Measurements from ENCODE around the gene DRD2.

The DRD2 gene

DNA sequence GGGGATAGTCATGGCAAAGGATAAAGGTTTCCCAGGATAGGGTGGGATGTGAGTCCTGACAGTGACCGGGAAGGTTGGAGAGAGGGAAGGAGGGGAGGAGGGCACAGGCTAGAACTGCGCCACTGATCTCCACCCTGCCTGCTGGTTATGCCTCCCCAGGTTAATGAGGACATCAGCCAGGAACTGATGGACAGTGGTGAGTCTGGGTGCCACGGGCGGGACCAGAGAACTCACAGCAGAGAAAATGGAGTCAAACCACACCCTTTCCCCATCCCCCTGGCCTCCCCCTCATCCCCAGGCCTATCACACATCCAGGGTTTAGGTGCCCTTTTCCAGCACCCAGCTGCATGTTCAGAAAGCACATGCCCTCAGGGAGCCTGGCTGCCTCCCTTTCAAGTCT is 77.4 kb downstream of the DRD2 start:
- no peaks in the 10 kb centered on the region for H3K27me3 ChIP-seq (ENCODE audit: low read length)
- H3K9me2 ChIP-seq (replicated peaks; ENCODE audit: insufficient read depth, low read length): no peaks in the 10 kb centered on the region
- H3K4me3 ChIP-seq (ENCODE audit: insufficient read depth, low read length, poor library complexity, severe bottlenecking): no peak overlapping the region
- no peak overlapping the region for H3K4me2 ChIP-seq (ENCODE audit: low read depth, low read length, poor library complexity, severe bottlenecking)
- H3K79me2 ChIP-seq (ENCODE audit: insufficient read depth, low read length): no peaks in the 10 kb centered on the region
- TF ChIP-seq, protein P1, sequence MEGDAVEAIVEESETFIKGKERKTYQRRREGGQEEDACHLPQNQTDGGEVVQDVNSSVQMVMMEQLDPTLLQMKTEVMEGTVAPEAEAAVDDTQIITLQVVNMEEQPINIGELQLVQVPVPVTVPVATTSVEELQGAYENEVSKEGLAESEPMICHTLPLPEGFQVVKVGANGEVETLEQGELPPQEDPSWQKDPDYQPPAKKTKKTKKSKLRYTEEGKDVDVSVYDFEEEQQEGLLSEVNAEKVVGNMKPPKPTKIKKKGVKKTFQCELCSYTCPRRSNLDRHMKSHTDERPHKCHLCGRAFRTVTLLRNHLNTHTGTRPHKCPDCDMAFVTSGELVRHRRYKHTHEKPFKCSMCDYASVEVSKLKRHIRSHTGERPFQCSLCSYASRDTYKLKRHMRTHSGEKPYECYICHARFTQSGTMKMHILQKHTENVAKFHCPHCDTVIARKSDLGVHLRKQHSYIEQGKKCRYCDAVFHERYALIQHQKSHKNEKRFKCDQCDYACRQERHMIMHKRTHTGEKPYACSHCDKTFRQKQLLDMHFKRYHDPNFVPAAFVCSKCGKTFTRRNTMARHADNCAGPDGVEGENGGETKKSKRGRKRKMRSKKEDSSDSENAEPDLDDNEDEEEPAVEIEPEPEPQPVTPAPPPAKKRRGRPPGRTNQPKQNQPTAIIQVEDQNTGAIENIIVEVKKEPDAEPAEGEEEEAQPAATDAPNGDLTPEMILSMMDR (IDR thresholded peaks at IDR 0.05; ENCODE audit: insufficient read depth, low read length, poor library complexity, severe bottlenecking): no peak
- no peak for TF ChIP-seq EZH2phosphoT487 (conservative IDR thresholded peaks at IDR 0.05; ENCODE audit: low read length)
- no peaks in the 10 kb centered on the region for H3K9me3 ChIP-seq (ENCODE audit: insufficient read depth, low read length)
- H4K20me1 ChIP-seq (ENCODE audit: low read depth, low read length): no peaks in the 10 kb centered on the region
- H3K36me3 ChIP-seq (ENCODE audit: low read length): no peaks in the 10 kb centered on the region
- no peak overlapping the region for H3K27ac ChIP-seq (ENCODE audit: low read depth, low read length)
- H3K9ac ChIP-seq (ENCODE audit: low read length): no peak overlapping the region
- H3F3A ChIP-seq (ENCODE audit: insufficient read depth): no peaks in the 10 kb centered on the region
- H2AFZ ChIP-seq (ENCODE audit: low read depth, low read length, severe bottlenecking): no peak overlapping the region

- H3K27me3 ChIP-seq (ENCODE audit: low read length): no peaks in the 10 kb centered on the region
- no peaks in the 10 kb centered on the region for H3K79me2 ChIP-seq (ENCODE audit: insufficient read depth, low read length)
These were observed 78.0 kb downstream of the DRD2 start for GRCh38 chr11:113397212-113397611.

GRCh38 chr11:113396690-113397089 is 78.5 kb downstream of the DRD2 start:
- TF ChIP-seq, protein P1 (IDR thresholded peaks at IDR 0.05; ENCODE audit: insufficient read depth, low read length, poor library complexity, severe bottlenecking): no peak
- no peak for TF ChIP-seq EZH2phosphoT487 (conservative IDR thresholded peaks at IDR 0.05; ENCODE audit: low read length)
- no peaks in the 10 kb centered on the region for H3K9me2 ChIP-seq (replicated peaks; ENCODE audit: insufficient read depth, low read length)
- no peak overlapping the region for H2AFZ ChIP-seq (ENCODE audit: low read depth, low read length, severe bottlenecking)
- no peak overlapping the region for H3K4me2 ChIP-seq (ENCODE audit: low read depth, low read length, poor library complexity, severe bottlenecking)
- H3K9ac ChIP-seq (ENCODE audit: low read length): no peak overlapping the region
- no peaks in the 10 kb centered on the region for H3K36me3 ChIP-seq (ENCODE audit: low read length)
- no peaks in the 10 kb centered on the region for H3K9me3 ChIP-seq (ENCODE audit: insufficient read depth, low read length)
- no peak overlapping the region for H3K4me3 ChIP-seq (ENCODE audit: insufficient read depth, low read length, poor library complexity, severe bottlenecking)
- no peaks in the 10 kb centered on the region for H4K20me1 ChIP-seq (ENCODE audit: low read depth, low read length)
- H3K27ac ChIP-seq (ENCODE audit: low read depth, low read length): no peak overlapping the region
- no peaks in the 10 kb centered on the region for H3K79me2 ChIP-seq (ENCODE audit: insufficient read depth, low read length)
- no peaks in the 10 kb centered on the region for H3F3A ChIP-seq (ENCODE audit: insufficient read depth)
- no peaks in the 10 kb centered on the region for H3K27me3 ChIP-seq (ENCODE audit: low read length)

More at GRCh38 chr11:113397212-113397611, 78.0 kb downstream of the DRD2 start:
- H3K27ac ChIP-seq (ENCODE audit: low read depth, low read length): no peak overlapping the region
- H3K9ac ChIP-seq (ENCODE audit: low read length): no peak overlapping the region
- no peaks in the 10 kb centered on the region for H3K9me3 ChIP-seq (ENCODE audit: insufficient read depth, low read length)
- no peak overlapping the region for H3K4me3 ChIP-seq (ENCODE audit: insufficient read depth, low read length, poor library complexity, severe bottlenecking)
- H2AFZ ChIP-seq (ENCODE audit: low read depth, low read length, severe bottlenecking): no peak overlapping the region
- TF ChIP-seq, protein P1 (IDR thresholded peaks at IDR 0.05; ENCODE audit: insufficient read depth, low read length, poor library complexity, severe bottlenecking): no peak
- no peak for TF ChIP-seq EZH2phosphoT487 (conservative IDR thresholded peaks at IDR 0.05; ENCODE audit: low read length)
- no peaks in the 10 kb centered on the region for H3K36me3 ChIP-seq (ENCODE audit: low read length)
- no peak overlapping the region for H3K4me2 ChIP-seq (ENCODE audit: low read depth, low read length, poor library complexity, severe bottlenecking)
- H4K20me1 ChIP-seq (ENCODE audit: low read depth, low read length): no peaks in the 10 kb centered on the region
- H3F3A ChIP-seq (ENCODE audit: insufficient read depth): no peaks in the 10 kb centered on the region
- no peaks in the 10 kb centered on the region for H3K9me2 ChIP-seq (replicated peaks; ENCODE audit: insufficient read depth, low read length)
